Stimulated activated CD8-positive, alpha-beta memory T cell treated with anti-CD3 and anti-CD28 coated beads, Interleukin-7, amount 100 ng/mL, for 48 hours (primary cell): ENCODE results near the gene PPID.
"Not testable (repeated sequence)": the region's sequence is repeated elsewhere in the genome, so short reads cannot be mapped to it uniquely, and the experiment has no call there.

Source experiments
- DNase-seq, 2 donors: peaks; one replicate each; pipeline ENCODE4 v3.0.0-alpha.2; 2020; ENCODE audit warnings: low read depth in 1 of 2; ENCODE audit errors: extremely low read depth in 1 of 2

Gene PPID

DNA sequence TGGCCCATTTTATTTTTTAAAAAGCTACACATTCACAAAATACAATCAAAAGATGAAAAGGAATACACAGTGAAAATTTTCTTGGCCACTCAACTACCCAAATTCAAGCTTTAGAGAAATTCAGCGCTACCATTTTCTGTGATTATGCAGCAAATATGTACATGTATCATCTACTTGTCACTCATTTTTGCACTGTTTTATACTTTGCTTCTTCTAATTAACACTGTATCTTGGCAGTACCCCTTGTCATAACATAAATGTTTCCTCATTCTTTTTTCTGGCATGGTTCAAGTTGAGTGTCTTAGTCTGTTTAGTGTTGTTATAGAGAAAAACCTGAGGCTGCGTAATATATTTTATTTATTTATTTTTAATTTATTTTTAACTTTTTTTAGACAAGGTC, 15.7 kb upstream of the PPID start:
- no peak for DNase-seq

DNA sequence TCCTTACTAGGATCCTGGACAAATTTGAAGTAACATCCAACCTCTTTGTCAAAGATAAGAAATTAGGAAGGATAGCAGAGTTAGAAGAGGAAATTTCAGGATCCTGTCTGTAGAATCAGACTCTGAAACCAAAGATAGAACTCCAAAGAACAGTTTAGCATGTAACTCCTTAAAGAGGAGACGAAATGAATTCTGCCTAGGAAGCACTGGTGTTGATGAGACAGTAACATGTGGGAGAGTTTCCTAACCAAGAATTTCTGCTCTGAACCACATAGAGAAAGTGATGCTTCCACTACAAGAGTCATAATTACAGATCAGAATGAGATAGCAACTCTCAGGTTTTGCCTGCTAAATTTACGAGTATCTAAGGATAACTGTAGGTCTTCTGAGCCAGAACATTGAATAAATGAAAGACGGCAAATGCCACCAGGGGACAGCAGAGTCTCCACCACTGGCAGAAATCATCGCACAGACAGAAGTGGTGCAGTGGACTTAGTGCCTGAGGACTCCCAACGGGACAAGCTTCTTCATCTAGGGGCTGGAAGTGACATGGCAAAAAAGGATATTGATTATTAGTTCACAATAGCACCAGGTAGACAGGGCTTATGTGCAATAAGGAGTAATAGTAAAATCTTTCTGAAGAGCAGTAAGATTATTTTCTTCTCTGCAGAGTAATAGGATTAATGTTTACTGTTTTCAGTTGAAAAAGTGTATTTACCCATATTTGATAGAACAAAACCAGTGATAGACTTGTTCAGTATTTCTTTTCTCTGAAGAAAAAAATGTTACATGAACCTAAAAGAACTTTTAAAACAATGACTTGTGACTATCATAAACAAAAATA, 6.7 kb upstream of the PPID start:
- DNase-seq, result peak; percentile 17 to 31

DNA sequence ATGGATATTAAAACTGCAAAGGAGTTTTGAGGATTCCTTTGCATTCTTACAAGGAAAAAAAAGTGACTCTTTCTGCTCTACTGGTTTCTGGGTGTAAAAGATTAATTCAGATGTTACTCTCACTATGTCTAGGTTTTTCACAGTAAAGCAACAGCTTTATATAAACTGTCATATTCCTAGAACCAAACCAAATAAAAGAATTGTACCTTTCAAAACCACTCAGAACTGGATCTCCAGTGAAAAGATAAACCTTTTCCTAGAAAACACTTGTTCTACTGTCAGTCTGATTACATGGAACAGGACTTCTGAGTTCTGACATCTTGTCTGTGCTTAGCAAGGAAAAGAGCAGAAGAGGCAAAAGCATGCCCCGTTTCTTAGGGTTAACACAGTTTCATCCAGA, 5.0 kb upstream of the PPID start:
- no peak for DNase-seq

DNA sequence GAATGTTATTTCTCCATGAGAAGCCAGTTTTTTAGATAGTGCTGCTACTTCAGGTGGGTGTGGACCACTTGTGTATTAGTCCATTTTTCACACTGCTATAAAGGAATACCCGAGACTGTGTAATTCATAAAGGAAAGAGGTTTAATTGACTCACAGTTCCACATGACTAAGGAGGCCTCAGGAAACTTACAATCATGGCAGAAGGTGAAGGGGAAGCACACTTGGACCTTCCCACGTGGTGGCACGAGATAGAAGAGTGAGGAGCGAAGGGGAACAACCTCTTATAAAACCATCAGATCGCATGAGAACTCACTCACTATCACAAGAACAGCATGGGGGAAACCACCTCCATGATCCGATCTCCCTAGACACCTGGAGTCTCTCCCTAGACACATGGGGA, 3.4 kb upstream of the PPID start:
- DNase-seq, result no peak

DNA sequence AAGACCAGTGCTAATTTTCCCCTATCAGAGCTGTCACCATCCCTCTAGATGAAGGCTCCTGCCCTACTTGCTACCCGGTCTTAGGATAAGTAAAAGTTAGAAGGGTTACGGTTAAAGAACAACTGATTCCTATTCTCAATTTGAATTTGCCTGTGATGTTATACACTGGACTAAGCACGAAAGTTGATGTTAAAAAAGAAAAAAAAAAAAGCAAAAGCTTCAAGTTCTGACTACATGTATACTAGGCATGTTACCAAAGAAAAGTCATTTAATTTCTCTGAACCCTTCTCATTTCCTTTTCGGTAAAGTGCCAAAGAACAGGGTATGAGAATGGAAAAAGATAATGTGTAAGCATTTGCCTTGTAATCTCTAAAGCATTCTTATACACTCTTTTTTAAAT, 1.4 kb upstream of the PPID start:
- DNase-seq, result no peak

DNA sequence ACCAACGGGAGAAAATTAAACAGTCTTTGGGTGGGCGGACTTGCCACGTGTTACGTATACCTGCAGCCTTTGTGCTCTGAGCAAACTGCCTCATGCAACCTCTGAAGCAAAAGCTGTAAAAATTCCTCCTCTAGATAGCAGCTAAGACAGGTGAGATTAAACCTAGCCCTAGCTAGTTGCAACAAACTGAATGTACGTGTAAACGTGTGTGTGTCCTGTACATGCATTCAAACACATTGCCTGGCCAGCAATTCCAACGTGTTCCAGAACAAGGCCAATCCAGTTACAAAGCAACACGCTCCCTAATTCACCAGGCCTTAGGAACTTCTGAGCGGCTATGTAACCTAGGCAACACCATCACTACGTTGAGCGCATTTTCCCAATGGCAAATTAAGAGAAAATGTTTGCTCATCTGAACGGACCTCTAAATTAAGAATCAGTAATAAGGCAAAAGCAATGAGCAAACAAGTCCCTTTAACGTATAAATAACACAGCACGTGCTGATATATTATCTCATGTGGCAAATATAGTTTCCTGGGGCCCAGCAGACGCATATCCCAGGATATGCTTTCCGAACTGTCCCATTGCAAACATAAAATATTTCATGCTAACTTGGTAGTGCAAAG, 792 bp downstream of the PPID start:
- no peak for DNase-seq

DNA sequence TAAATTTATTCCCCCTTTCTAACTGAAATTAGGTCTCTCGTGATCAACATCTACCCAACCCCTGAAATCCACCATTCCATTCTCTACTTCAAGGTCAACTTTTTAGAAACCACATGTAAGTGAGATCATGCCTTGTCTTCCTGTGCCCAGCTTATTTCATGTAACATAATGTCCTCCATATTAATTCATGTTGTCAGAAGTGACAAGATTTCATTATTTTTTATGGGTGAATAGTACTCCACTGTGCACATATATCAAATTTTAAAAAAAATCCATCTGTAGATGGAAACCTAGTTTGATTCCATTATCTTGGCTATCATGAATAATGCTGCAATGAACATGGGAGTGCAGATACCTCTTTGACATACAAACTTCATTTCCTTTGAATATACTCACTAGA, 1.5 kb downstream of the PPID start:
- DNase-seq, result no peak

DNA sequence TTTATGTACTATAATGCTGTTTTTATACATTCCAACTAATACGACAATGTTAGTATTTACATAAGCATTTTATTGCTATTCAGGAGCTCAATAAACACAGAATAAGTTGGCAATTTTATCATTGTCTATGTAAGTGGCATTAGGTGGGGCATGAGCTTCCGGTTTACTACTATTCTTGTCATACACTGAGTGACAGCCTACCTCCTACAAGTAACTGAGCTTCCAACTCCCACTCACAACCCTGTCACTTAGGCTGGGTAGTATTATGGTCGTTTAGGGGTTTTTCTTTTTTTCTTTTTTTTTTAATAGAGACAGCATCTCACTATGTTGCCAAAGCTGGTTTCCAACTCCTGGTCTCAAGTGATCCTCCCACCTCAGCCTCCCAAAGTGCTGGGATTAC, 7.4 kb downstream of the PPID start:
- no peak for DNase-seq

DNA sequence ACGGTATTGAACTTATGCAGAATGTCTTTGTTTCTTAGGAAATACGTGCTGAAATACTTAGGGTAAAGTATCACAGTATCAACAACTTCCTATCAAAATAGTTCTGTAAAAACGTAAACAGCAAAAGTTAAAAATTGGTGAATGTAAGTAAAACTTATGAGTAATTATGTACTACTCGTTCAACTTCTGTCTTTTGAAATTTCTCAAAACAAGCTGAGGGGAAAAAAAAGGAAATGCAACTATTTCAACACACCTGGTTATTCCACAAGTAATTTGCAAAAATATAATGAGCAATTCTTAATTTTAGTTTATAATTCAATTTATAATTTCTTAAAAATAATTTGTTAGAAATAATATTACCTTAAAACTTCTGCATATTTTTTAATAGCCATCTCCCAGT, 8.3 kb downstream of the PPID start:
- no peak for DNase-seq

DNA sequence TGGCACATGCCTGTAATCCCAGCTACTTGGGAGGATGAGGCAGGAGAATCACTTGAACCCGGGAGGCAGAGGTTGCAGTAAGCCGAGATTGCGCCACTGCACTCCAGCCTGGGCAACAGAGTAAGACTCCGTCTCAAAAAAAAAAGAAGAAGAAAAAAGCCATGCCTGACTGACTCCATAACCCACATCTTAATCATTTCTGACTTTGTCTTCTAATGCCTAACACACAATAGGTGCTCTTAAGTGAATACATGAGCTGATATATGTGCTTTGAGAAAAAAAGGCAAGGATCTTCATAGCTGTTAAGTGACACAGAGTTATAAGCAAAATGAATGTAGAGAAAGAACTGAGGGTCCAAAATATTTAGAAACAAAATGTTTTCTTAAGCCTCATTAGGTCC, 10.6 kb downstream of the PPID start:
- not testable (repeated sequence) for DNase-seq

DNA sequence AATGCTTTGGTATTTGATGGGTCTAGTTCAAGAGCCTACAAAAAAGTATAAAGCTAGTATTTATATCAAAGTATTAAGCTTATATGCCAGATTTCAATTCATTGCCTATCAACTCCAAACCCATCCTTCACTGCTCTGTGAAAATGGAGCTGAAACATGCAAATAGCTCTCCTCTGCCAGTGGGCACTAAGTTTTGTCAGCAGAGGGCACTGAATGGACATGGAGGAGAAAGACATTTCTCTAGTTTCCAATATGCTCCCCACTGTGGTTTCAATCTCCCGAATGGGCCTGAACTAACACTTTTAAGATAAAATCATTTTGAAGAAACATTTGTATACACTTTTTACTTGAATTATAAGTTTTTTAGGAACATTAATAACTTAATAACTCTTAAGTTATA, 12.4 kb downstream of the PPID start:
- DNase-seq, result no peak

DNA sequence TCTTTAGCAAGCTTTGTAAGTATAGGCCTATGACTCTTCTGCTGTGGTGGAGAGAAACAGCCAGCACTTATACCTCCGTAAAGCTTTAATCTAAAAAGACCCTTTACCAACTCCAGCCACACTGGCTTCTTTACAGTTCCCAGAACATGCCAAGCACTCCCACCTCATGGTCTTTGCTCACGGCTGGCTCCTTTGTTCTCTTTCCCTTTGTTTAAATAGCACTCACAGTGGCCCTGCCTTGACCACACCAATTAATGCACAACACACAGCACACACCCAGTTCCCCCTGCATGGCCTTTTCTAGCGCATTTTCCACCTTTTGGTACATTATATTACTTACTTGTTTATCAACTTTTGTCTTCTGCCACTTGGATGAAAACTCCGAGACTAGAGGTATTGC, 18.9 kb downstream of the PPID start:
- no peak for DNase-seq

DNA sequence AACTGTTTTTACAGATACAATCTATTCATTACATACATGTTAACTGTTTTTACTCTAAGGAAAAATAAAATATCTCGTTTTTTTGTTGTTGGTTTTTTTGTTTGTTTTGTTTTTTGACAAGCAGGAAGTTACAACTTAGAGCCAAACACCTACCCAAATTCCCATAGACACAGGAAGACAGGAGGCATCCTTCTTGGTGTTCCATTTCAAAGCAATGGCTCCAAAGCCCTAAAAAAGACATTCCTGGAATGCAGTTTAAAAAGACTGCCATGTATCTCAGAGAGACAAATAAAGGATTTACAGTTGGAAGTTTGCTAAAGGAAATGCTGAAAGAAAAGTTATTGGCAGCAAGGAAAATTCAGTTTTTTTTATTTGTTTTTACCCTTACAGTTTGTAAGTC, 34.4 kb downstream of the PPID start:
- no peak for DNase-seq

DNA sequence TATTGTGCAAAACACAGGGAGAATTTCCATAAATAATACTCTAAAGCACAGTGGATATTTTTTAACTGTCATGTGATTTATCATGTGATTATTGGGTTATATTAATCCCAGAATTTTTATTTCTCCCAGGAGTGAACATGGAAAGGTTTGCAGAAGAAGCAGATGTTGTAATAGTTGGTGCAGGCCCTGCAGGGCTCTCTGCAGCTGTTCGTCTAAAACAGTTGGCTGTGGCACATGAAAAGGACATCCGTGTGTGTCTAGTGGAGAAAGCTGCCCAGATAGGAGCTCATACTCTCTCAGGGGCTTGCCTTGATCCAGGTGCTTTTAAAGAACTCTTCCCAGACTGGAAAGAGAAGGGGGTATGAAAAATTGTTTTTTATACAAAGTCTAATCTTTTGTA, 41.1 kb downstream of the PPID start:
- no peak for DNase-seq

DNA sequence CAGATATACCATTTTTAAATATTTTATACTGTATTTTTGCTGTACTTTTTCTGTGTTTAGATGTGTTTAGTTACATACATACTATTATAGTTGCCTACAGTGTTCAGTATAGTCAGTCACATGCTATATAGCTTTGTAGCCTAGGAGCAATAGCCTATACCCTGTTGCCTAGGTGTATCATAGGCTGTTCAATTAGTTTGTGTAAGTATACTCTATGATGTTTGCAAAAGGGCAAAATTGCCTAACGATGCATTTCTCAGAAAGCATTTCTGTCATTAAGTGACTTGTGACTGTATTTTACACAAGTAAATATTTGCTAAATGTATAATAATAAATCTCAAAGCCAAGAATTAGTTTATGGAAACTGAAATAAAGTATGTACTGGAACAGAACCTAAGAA, 41.6 kb downstream of the PPID start:
- no peak for DNase-seq

DNA sequence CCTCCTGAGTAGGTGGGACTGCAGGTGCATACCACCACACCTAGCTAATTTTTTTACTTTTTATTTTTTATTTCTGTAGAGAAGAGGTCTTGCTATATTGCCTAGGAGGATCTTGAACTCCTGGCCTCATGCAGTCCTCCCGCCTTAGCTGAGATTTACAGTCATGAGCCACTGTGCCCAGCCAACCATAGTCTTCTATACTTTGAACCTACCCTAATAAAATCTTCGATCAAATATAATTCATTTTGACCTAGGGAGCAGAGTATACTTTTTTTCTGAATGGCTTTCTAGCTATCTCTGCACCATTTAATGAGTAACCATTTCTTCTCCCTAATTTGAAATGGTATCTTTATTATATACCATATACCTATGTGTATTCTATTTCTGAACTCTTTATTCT, 44.4 kb downstream of the PPID start:
- no peak for DNase-seq

DNA sequence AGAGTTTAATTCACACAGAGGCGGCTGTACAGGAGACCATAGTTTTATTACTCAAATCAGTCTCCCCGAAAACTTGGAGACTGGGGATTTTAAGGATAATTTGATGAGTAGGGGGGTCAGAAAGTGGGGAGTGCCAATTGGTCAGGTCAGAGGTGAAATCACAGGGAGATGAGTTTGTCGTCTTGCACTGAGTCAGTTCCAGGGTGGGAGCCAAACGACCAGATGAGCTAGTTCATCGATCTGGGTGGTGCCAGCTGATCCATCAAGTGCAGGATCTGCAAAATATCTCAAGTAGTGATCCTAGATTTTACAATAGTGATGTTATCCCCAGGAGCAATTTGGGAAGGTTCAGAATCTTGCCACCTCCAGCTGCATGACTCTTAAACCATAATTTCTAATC, 47.1 kb downstream of the PPID start:
- no peak for DNase-seq

DNA sequence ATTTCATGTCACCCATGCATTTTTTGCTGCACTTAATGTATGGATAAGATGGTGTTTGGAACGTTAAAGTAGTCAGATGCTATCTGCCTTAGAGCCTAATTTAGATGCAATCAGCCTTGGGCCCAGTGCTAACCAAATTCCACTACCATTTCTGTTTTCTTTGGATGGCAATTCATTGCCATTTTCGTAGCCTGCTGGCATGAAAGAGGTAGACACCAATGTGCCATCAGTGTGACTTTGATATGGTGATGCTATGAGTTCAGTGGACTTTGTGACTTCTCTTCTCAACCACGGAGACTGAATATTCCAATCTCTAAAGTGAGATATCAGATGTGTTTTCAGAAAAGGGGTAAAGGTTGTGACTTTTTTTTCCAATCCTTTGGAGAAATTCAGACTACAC, 49.6 kb downstream of the PPID start:
- no peak for DNase-seq

DNA sequence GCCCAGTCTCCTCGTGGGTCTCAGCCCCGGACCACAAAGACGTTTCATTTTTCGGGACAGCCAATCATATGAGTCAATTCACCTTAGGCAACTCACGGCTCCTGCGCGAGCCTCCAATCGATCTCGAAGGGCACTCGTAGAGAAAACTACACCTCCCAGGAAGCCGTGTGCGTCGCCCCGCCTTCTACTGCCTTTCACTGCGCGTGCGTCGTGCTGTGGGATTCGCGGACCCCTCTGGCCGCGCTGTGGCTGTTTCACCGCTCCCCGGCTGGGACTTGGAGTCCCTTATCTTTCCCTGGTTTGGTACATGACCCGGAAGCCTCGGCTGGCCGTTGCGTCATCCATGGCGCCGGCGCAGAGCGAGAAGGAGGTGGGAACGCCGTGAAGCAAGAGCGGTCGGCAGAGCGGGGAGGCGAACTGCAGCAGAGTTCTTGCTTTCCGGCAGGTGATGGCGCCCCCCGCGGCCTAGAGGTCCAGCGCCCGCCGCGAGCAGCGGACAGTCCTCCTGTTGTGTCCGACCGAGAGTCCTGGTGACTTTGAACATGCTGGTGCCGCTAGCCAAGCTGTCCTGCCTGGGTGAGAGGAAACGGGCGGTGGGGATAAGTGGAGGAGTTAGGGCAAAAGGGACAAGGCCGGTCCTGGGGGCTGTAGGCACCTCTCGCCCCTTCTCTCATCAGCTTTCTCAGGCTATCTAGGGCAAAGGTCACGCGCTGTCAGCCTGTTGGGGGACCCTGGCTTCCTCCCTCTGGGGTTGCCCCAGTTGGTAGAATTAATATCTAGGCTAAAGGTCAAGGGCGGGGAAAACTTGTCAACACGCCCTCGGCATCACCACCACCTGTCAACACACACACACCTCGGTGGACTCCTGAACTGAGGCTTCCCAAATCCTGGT, 51.0 kb downstream of the PPID start, which contains the start of gene ETFDH:
Gene ETFDH (plus strand): TSS at position 382 of the 892 bp plus-strand sequence. CDS start 161 bp downstream, at position 543.
- DNase-seq, result peak; percentile 97 to 98

DNA sequence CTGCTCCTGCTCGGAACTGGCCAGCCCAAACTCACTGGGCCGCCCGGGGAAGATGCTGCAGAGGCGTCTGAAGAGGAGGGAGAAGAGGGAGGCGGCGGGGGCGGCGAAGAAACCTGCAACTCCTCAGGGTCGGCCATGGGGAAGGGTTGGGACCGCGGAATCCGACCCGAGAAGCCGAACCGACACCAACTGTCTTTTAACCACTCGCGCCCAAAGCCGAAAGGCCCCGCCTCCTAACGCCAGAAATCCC, 51.6 kb downstream of the PPID start, which contains the start of gene C4orf46:
Gene C4orf46 (minus strand): TSS at position 223 of the 250 bp plus-strand sequence. CDS start 86 bp downstream, at position 137.
- DNase-seq, result no peak

DNA sequence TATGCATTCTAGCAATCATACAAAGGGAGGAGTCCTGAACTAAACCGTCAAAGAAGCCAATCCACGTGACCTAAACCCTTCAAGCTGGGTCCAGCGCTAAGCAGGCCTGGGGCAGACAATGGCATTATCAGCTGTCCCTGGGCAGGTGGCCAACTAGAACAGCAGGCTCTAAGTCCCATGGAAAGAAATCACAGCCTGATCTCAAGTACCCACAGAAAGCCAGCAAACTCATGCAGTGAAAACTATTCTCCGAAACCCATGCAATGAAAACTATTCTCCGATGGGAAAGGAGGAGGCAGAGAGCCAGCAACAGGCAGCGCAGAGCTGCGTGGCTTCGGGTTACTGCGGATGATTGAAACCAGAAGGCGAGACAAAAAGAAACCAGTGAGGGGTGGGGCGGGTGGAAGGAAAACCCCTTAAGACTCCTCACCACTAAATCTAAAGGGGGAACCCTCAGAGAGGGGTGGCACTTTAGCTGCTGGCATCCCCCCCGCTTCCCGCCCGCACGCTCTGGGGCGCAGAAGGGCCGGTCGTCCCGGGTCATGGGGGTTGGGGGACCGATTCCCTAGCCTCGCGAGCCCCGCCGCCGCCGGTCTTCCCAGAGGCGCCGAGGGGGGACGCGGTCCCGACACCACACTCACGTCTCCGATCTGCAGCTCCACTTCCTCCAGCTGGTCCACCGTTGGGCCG, 52.1 kb downstream of the PPID start:
- peak; percentile 41 to 50 for DNase-seq
